HG02588 (cell line): Measurements from ENCODE around the gene ME1.
A peak's percentile ranks its signal among the peaks of the same experiment; 100 is the strongest.
"Not testable (repeated sequence)": the region's sequence is repeated elsewhere in the genome, so short reads cannot be mapped to it uniquely, and the experiment has no call there.

Source experiments
- ATAC-seq: cut with Tn5 transposase; IDR thresholded peaks from one replicate; pipeline ENCODE4 v1.9.1; 2021; ENCODE audit warnings: mild to moderate bottlenecking, moderate library complexity; ENCODE audit not compliant: unreplicated experiment

The ME1 gene

DNA sequence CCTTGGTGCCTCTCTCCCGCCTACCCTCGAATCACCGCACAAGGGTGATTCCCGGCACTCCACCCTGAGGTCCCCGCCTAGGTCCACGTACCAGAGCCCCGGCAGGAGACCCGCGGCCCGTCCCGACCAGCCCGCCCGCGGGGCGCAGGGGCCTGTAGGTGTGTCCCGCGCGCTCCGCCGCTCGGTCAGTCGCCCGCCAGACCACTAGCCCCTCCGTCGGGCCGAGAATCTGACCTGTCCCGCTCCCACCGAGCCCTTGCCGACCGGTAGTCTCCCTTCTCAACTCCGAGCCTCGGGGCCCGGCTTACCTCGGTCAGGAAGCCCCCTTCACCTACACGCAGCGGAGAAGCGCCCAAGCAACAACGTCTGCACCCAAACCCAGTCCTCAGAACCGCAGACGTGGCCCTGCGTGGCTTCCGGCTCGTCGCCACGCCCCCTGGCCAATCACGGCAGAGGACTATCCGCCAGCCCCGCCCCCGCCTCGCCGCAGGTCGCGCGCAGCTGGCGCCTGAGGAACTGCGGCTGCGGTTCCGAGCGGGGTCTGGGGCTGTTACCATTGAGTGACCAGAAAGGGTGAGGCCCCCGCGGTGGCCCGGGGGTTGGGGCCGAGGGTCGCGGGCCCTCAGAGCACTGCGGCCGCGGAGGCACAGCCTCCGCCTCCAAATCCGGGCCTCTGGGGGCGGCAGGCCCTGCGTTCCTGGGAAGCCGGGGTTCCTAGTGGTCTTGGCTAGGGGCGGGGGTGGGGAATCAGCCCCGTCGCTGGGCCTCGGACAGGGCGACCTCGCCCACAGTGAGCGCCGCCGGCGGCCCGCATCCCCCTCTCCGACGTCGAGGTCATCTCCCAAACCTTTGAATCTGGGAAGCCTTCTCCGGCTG is 237.7 kb downstream of the ME1 start, which contains the start of the genes PGM3 and RWDD2A:
Gene PGM3, minus strand, starts transcription at position 395 of the 876 bp plus-strand sequence. CDS start 2,253 bp downstream, outside the sequence.
Gene RWDD2A, plus strand, starts transcription at position 487 of the 876 bp plus-strand sequence. CDS start 1,095 bp downstream, outside the sequence.
- ATAC-seq: peak; percentile 97

DNA sequence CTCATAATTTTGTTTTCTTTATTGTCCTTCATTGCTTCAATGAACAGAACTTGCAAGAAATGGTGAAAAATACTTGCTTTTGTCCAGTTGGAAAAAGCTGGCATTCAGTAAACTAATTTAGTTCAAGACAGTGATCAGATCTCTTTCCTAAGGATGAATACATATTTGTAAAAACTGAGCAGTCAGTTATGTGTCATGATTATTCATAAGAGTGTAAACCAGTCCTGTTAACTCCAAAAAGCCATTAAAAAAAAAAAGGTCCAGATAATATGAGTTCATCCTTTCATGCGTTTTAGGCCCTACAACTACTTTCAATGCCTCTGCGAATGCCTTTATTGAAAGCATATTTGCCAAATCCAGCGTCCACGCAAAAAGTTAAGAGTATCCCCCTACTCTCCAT is 238.4 kb downstream of the ME1 start:
- no peak for ATAC-seq

DNA sequence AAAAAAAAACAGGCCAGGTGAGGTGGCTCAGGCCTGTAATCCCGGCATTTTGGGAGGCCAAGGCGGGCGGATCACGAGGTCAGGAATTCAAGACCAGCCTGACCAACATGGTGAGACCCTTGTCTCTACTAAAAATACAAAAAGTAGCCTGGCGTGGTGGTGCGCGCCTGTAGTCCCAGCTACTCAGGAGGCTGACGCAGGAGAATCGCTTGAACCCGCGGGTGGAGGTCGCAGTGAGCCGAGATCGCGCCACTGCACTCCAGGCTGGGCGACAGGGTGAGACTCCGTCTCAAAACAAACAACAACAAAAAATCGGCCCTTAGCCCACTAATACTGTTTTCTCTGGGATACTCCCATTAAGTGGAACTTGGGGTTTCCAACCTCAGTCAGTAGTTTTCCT is 238.9 kb downstream of the ME1 start:
- ATAC-seq: not testable (repeated sequence)

DNA sequence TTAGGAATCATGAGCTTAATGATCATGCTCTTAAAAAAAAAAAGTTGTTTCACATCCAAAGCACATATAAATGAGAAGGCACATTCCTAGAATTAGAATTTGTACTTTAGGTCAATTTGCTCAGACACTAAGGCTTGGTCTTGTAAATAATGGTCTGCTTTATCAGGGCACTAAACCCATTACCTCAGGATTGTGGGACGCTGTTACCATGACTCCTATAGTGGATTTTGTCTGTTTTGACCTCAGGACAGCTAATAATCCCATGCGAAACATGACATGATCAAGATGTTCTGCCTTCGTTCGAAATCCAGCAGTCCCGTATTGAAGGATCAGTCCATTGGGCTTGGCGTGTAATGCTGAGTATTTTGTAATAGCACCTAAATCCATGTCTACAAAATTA is 240.2 kb downstream of the ME1 start:
- ATAC-seq: no peak

DNA sequence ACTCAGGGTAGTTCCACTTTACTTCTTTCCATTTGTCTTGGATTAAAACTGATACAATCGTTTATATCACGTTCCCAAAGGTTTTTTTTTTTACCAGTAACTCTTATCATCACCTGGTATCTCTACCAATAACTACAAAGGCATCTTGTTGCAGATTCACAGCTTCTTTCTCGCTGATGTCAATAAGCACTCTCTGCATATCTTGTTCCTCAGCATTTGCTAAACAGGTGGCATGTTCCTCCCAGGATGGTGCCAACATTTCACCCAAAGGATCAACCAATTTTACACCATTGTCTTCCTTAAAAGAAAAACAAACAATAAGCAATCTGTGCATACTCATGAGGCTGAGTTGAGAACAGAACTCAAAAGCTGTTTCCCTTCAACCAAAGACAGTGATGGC is 242.3 kb downstream of the ME1 start:
- no peak for ATAC-seq

DNA sequence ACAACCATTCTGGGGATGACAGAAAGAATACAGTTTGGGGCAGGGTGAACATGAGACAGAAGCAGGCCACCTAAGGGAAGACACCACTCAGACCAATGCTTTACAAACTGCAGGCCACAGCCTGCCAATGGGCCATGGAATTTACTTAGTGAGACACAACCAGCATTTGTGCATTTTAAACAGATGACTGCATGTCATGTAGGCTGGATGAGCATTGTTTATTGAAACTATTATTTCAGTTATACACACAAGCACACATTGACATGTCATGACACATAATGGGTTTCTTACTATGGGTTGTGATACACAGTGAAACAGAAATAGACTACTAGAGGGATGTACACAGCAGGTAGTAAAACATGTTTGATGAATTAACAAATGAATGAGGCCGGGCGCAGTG is 245.8 kb downstream of the ME1 start:
- no peak for ATAC-seq

DNA sequence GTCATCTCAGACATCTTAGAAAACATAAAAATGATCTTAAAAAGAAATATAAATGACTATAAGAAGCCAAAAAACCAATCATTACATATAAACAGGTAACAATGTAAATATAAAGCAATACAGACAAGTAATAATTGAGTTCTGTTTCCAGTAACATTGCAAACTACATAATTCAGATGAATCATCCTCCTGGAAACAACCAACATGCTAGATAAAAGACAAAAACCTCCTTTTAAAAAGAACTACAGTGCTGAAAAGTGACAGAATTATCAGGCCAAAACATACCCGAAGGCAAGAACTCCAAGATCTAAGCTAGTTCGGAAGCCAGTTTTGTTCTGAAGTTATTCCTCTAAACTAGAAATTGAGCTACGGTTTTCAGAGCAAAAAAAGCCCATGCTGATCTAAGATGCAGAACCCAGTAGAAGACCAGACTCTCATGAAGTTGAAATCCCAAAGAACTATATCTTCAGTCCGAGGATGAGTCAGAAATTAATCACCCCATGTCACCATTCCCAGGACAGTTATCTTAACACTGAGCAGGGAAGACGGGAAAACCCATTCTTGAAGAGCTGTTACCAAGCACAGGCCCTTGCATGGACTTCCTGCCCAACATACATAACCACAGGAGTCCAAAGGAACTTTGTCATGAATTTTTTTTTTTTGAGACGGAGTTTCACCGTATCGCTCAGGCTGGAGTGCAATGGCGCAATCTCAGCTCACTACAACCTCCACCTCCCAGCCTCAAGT is 247.6 kb downstream of the ME1 start:
- no peak for ATAC-seq

DNA sequence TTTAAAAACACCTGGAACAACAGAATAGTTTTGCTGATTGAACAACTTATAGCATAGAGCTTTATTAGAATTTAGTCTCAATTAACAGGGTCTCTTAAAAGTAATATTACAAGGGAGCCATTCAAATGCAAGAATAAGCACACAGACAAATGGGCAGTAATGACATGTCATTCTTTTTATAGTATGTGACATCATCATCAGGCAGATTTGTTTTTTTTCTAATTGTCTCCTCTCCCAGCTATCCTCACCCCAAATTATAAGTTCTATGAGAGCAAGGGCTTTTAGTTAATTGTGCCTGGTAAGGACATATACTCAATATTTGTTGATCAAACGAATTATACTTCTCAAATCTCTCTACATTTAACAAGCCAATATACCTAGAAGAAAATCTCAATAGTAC is 248.7 kb downstream of the ME1 start:
- no peak for ATAC-seq

DNA sequence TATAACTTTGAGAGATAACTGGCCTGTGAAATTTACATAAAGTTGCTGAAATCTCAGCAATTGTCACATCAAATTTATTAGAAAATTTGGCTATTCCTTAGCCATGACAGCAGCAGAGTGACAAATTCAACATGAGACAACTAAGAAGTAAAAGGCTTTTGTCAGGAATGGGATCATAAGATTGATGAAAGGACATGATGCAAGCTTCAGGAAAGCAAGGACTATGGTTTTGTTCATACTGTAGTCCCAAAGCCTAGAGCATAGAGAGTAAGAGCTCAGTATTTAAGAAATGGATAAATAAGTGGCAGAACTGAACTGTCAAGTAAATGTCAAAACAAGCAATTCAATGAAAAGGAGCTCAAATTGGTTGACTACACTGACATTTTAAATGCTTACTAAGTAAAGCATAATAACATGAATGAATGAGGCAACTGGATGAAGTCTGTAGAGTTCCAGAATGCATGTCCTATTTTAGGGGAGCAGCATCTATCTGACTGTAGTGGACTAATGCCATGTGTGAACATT is 250.4 kb downstream of the ME1 start:
- ATAC-seq: no peak

DNA sequence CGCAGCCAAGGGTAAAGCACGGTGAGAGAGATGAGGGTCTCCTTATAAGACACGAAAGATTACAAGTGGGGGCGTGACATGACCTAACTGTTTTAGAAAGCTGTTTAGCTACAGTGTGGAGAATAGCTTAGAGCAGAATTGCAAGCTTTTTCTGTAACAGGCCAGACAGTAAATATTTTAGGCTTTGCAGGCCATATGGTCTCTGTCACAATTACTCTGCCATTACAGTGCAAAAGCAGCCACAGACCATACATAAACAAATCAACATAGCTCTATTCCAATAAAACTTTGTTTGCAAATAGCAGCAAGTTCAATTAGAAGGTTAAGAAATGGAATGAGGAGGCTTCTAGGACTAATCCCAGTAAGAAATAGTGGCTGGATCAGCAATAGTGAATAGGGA is 254.6 kb downstream of the ME1 start:
- ATAC-seq: no peak

DNA sequence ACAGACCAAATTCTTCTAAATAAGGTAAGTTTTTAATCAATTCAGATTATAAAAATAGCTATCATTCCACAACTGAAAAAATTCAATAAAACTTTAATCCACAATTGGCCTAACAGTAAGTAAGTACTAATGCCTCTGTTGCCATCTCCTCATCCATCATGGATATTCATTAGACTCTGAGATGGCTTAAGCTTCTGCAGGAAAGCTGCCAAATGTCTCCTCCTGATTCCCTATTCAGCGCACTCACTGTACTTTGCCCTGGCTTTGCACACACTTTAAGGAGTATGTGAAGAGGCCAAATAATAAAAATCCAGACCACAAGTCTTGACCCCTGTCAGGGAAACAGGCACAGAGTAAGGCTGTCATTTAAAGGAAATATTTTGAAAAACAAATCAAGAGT is 261.3 kb downstream of the ME1 start:
- ATAC-seq: no peak

DNA sequence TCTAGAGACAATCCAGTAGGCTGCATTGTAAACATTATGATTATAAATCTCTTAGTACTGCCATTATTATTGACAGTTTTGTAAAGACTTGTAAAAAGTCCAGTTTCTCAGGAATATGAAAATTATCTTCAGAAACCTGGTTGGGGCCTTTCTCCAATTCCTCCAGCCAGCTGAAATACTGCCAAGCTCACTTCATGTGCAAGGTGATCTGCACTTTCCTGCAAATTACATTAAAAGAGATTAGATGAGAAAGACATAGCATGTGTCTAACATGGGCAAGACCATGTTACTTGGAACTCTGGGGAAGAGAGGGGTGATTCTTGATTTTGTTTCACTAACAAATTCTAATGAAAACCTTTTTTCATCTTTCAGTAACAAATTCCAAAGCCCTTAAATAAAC is 261.7 kb downstream of the ME1 start:
- ATAC-seq: no peak

DNA sequence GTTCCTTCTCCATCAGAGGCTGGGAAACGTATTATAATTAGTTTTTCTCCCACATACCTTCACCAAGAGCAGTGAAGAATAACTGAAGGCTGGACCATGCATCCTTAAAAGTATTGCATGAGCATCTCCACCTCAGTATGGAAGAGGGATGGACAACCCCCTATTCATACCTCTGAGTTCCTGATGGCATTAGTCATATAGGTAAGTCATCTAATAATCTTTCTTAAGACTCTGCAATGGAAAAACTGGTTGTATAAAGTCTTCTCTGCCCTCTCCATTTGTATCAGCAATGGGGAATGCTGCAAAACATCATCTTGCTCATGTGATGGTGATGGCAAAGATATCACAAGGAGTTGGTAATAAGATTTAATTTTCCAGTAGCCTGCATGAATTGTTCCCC is 262.3 kb downstream of the ME1 start:
- ATAC-seq: no peak

DNA sequence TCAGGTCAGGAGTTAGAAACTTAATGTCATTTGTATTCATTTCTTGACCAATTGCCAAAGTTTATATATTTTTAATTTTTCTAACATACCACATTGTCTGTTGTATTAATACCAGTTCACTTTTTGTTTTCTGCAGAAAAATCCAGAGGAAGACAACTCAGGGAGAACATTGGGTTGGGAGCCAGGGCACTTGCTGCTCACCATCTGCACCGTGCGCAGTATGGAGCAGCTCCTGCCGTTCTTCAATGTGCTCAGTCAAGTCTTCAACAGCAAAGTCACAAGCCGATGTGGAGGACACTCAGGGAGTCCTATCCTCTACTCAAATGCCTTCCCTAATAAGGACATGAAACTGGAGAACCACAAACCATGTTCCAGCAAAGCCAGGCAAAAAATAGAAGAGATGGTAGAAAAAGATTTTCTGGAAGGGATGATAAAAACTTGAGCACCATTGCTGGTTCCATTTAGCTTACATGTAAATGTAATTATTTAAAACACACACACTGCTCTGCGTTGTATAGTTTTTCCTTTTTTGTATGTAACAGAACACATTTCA is 263.0 kb downstream of the ME1 start:
- no peak for ATAC-seq
